ENCODE data around the gene GJB6.

The GJB6 gene

GRCh38 chr13:20209948-20210347 is 22.2 kb downstream of the GJB6 start:
- Mint-ChIP-seq H3K27ac (ENCODE audit: low read depth) (no peak overlapping the region), H3K4me1 (no peaks in the 10 kb centered on the region), H3K9me3 (no peaks in the 10 kb centered on the region), H3K27me3 (peaks cover 71% of the 10 kb centered on the region), H3K36me3 (ENCODE audit: insufficient read depth) (peaks cover 2% of the 10 kb centered on the region), H3K4me3 (no peak overlapping the region)
- no peak for ATAC-seq (replicated peaks; ENCODE audit: extremely low read depth, poor library complexity, severe bottlenecking)
- no peak for DNase-seq (ENCODE audit: low spot score in 2 of 2)

GRCh38 chr13:20206698-20207235 is 25.4 kb downstream of the GJB6 start:
- H3K27ac Mint-ChIP-seq (ENCODE audit: low read depth), result no peak overlapping the region
- no peak overlapping the region for H3K4me3 Mint-ChIP-seq
- H3K4me1 Mint-ChIP-seq, result no peaks in the 10 kb centered on the region
- DNase-seq (ENCODE audit: low spot score in 2 of 2), result no peak
- peaks cover 2% of the 10 kb centered on the region for H3K36me3 Mint-ChIP-seq (ENCODE audit: insufficient read depth)
- no peak for ATAC-seq (replicated peaks; ENCODE audit: extremely low read depth, poor library complexity, severe bottlenecking)
- H3K27me3 Mint-ChIP-seq, result peaks cover 65% of the 10 kb centered on the region
- H3K9me3 Mint-ChIP-seq, result no peaks in the 10 kb centered on the region

GRCh38 chr13:20206065-20206697 is 25.9 kb downstream of the GJB6 start:
- Mint-ChIP-seq H3K27ac (ENCODE audit: low read depth) (no peak overlapping the region), H3K4me1 (no peaks in the 10 kb centered on the region)
- ATAC-seq (replicated peaks; ENCODE audit: extremely low read depth, poor library complexity, severe bottlenecking), result no peak

GRCh38 chr13:20198781-20199180 is 33.3 kb downstream of the GJB6 start:
- H3K27ac Mint-ChIP-seq (ENCODE audit: low read depth), result no peak overlapping the region
- no peaks in the 10 kb centered on the region for H3K36me3 Mint-ChIP-seq (ENCODE audit: insufficient read depth)
- peaks cover 88% of the 10 kb centered on the region for H3K27me3 Mint-ChIP-seq
- no peaks in the 10 kb centered on the region for H3K9me3 Mint-ChIP-seq
- no peak for ATAC-seq (replicated peaks; ENCODE audit: extremely low read depth, poor library complexity, severe bottlenecking)
- H3K4me1 Mint-ChIP-seq, result peaks cover 16% of the 10 kb centered on the region
- no peak overlapping the region for H3K4me3 Mint-ChIP-seq
- DNase-seq (ENCODE audit: low spot score in 2 of 2), result no peak

More at GRCh38 chr13:20206065-20206697, 25.9 kb downstream of the GJB6 start:
- H3K27me3 Mint-ChIP-seq, result peaks cover 64% of the 10 kb centered on the region
- H3K36me3 Mint-ChIP-seq (ENCODE audit: insufficient read depth), result peaks cover 2% of the 10 kb centered on the region
- no peak for DNase-seq (ENCODE audit: low spot score in 2 of 2)
- no peaks in the 10 kb centered on the region for H3K9me3 Mint-ChIP-seq
- H3K4me3 Mint-ChIP-seq, result no peak overlapping the region

- no peak overlapping the region for H3K27ac Mint-ChIP-seq (ENCODE audit: low read depth)
- ATAC-seq (replicated peaks; ENCODE audit: extremely low read depth, poor library complexity, severe bottlenecking), result peak; percentile 41
- H3K27me3 Mint-ChIP-seq, result peaks cover 89% of the 10 kb centered on the region
- H3K4me3 Mint-ChIP-seq, result no peak overlapping the region
- no peaks in the 10 kb centered on the region for H3K36me3 Mint-ChIP-seq (ENCODE audit: insufficient read depth)
- H3K4me1 Mint-ChIP-seq, result peaks cover 23% of the 10 kb centered on the region
- no peaks in the 10 kb centered on the region for H3K9me3 Mint-ChIP-seq
- DNase-seq (ENCODE audit: low spot score in 2 of 2), result no peak
Observed at GRCh38 chr13:20197361-20197834, 34.7 kb downstream of the GJB6 start.

- H3K4me3 Mint-ChIP-seq, result no peak overlapping the region
- no peaks in the 10 kb centered on the region for H3K9me3 Mint-ChIP-seq
- DNase-seq (ENCODE audit: low spot score in 2 of 2) (no peak), ATAC-seq (replicated peaks; ENCODE audit: extremely low read depth, poor library complexity, severe bottlenecking) (no peak)
- H3K36me3 Mint-ChIP-seq (ENCODE audit: insufficient read depth), result no peaks in the 10 kb centered on the region
- H3K4me1 Mint-ChIP-seq, result peaks cover 23% of the 10 kb centered on the region
- H3K27me3 Mint-ChIP-seq, result peaks cover 89% of the 10 kb centered on the region
- no peak overlapping the region for H3K27ac Mint-ChIP-seq (ENCODE audit: low read depth)
Observed at GRCh38 chr13:20195801-20196200, 36.3 kb downstream of the GJB6 start.

- Mint-ChIP-seq H3K4me3 (peak overlapping the region; percentile 72), H3K36me3 (ENCODE audit: insufficient read depth) (no peaks in the 10 kb centered on the region), H3K27ac (ENCODE audit: low read depth) (no peak overlapping the region), H3K27me3 (peaks cover 78% of the 10 kb centered on the region), H3K4me1 (peaks cover 23% of the 10 kb centered on the region), H3K9me3 (no peaks in the 10 kb centered on the region)
- peak; percentile 26 for ATAC-seq (replicated peaks; ENCODE audit: extremely low read depth, poor library complexity, severe bottlenecking)
- no peak for DNase-seq (ENCODE audit: low spot score in 2 of 2)
Observed at GRCh38 chr13:20193907-20194631, 38.0 kb downstream of the GJB6 start.

GRCh38 chr13:20193162-20193906 is 38.8 kb downstream of the GJB6 start:
- DNase-seq (ENCODE audit: low spot score in 2 of 2), result no peak
- Mint-ChIP-seq H3K36me3 (ENCODE audit: insufficient read depth) (no peaks in the 10 kb centered on the region), H3K9me3 (no peaks in the 10 kb centered on the region), H3K4me3 (peak overlapping the region; percentile 72), H3K4me1 (peaks cover 23% of the 10 kb centered on the region), H3K27me3 (peaks cover 71% of the 10 kb centered on the region), H3K27ac (ENCODE audit: low read depth) (no peak overlapping the region)
- ATAC-seq (replicated peaks; ENCODE audit: extremely low read depth, poor library complexity, severe bottlenecking), result peak; percentile 16

- no peak within 1 kb of the TSS for H3K27ac Mint-ChIP-seq (ENCODE audit: low read depth)
- peaks cover 66% of the 10 kb centered on the region for H3K27me3 Mint-ChIP-seq
- H3K36me3 Mint-ChIP-seq (ENCODE audit: insufficient read depth), result no peaks in the 10 kb centered on the region
- peaks cover 23% of the 10 kb centered on the region for H3K4me1 Mint-ChIP-seq
- DNase-seq (ENCODE audit: low spot score in 2 of 2), result no peak
- no peaks in the 10 kb centered on the region for H3K9me3 Mint-ChIP-seq
- no peak for ATAC-seq (replicated peaks; ENCODE audit: extremely low read depth, poor library complexity, severe bottlenecking)
- peak within 1 kb of the TSS; percentile 72 for H3K4me3 Mint-ChIP-seq
Observed at GRCh38 chr13:20192836-20193161, 39.3 kb downstream of the GJB6 start, which contains the start of gene GJB2. Gene GJB2 (minus strand): TSS chr13:20192938. CDS start chr13:20189581, 3,357 bp downstream.

GRCh38 chr13:20192158-20192835 is 39.8 kb downstream of the GJB6 start:
- Mint-ChIP-seq H3K27ac (ENCODE audit: low read depth) (no peak overlapping the region), H3K36me3 (ENCODE audit: insufficient read depth) (no peaks in the 10 kb centered on the region), H3K4me1 (peaks cover 23% of the 10 kb centered on the region), H3K27me3 (peaks cover 61% of the 10 kb centered on the region), H3K9me3 (no peaks in the 10 kb centered on the region), H3K4me3 (peak overlapping the region; percentile 54)
- DNase-seq (ENCODE audit: low spot score in 2 of 2), result no peak
- no peak for ATAC-seq (replicated peaks; ENCODE audit: extremely low read depth, poor library complexity, severe bottlenecking)

- Mint-ChIP-seq H3K36me3 (ENCODE audit: insufficient read depth) (no peaks in the 10 kb centered on the region), H3K27ac (ENCODE audit: low read depth) (no peak overlapping the region), H3K27me3 (peaks cover 53% of the 10 kb centered on the region), H3K4me3 (peak overlapping the region; percentile 54), H3K4me1 (peaks cover 23% of the 10 kb centered on the region), H3K9me3 (no peaks in the 10 kb centered on the region)
- DNase-seq (ENCODE audit: low spot score in 2 of 2), result no peak
- no peak for ATAC-seq (replicated peaks; ENCODE audit: extremely low read depth, poor library complexity, severe bottlenecking)
Observed at GRCh38 chr13:20191311-20192157, 40.6 kb downstream of the GJB6 start.
